H1 (cell line): ENCODE measurements around the gene FAT3. TPM values are rescaled to one million over a fixed set of nuclear protein-coding genes. Genes with fewer than 3 reads are reported as not detected.

Source experiments
- CTCF ChIA-PET: fragments of 300-600 bp; sonication (Branson Sonifier 250); formaldehyde crosslinking; loops from one replicate; lab custom pipeline; 2021; ENCODE audit not compliant: partially characterized antibody; lab: Charles Lee
- POLR2A ChIA-PET: fragments of 300-600 bp; sonication (Branson Sonifier 250); formaldehyde crosslinking; loops from one replicate; lab custom pipeline; 2021; ENCODE audit warnings: inconsistent platforms; ENCODE audit not compliant: partially characterized antibody; lab: Charles Lee
- DNase-seq, 2 experiments: peaks; one replicate each; pipeline versions ENCODE4 v3.0.0 to v3.0.0-alpha.2; 2010 to 2022; ENCODE audit warnings: low spot score in 2 of 2, low read depth in 1 of 2, mixed read lengths in 1 of 2
- FAIRE-seq: peaks from 2 replicates; lab custom pipeline; 2011; peaks lifted over from hg19 to GRCh38; lab: Jason Lieb, UNC
- H2AFZ ChIP-seq: 2 replicates; pipeline ENCODE4 v1.8.1; 2012; ENCODE audit warnings: low read length, inconsistent platforms
- H2AK5ac ChIP-seq: 2 replicates; pipeline ENCODE4 v1.6.1; 2013; ENCODE audit warnings: low read depth, low read length
- H2BK120ac ChIP-seq: replicated peaks from 2 replicates; pipeline ENCODE3; 2013; ENCODE audit warnings: low read depth, low read length, inconsistent platforms
- H2BK12ac ChIP-seq: 2 replicates; pipeline ENCODE4 v1.6.1; 2013; ENCODE audit warnings: low read depth, low read length
- H2BK15ac ChIP-seq: 2 replicates; pipeline ENCODE4 v1.6.1; 2013; ENCODE audit warnings: low read length
- H2BK20ac ChIP-seq: 2 replicates; pipeline ENCODE4 v1.6.1; 2013; ENCODE audit warnings: low read length
- H2BK5ac ChIP-seq: 2 replicates; pipeline ENCODE4 v1.6.1; 2013; ENCODE audit warnings: low read depth, low read length
- H3K14ac ChIP-seq: 2 replicates; pipeline ENCODE4 v1.6.1; 2013; ENCODE audit warnings: inconsistent platforms; ENCODE audit not compliant: insufficient read length
- H3K18ac ChIP-seq: 2 replicates; pipeline ENCODE4 v1.6.1; 2013; ENCODE audit warnings: low read length; ENCODE audit errors: extremely low read depth
- H3K23ac ChIP-seq: 2 replicates; pipeline ENCODE4 v1.6.1; 2013; ENCODE audit warnings: inconsistent platforms; ENCODE audit not compliant: insufficient read length
- H3K23me2 ChIP-seq: 2 replicates; pipeline ENCODE4 v1.6.1; 2013; ENCODE audit warnings: low read depth, low read length
- H3K27ac ChIP-seq: 2 replicates; pipeline ENCODE4 v1.6.1; 2011; ENCODE audit warnings: low read depth, low read length, inconsistent platforms
- H3K27me3 ChIP-seq, 4 experiments: replicated peaks in 1 of 4; 1 replicate in 1 of 4; 2 replicates in 3 of 4; pipeline versions ENCODE4 v1.6.1 to v1.8.1; 2011 to 2013; ENCODE audit warnings: low read length in 3 of 4, mild to moderate bottlenecking in 3 of 4, inconsistent platforms in 2 of 4, mixed read lengths in 2 of 4, moderate library complexity in 1 of 4; ENCODE audit not compliant: control insufficient read depth in 3 of 4, insufficient read depth in 3 of 4; ENCODE audit errors: extremely low read depth in 1 of 4
- H3K36me3 ChIP-seq, 4 experiments: 2 replicates each; pipeline versions ENCODE4 v1.6.1 to v1.8.1; 2011 to 2013; ENCODE audit warnings: mild to moderate bottlenecking in 4 of 4, low read length in 3 of 4, moderate library complexity in 2 of 4, control low read depth in 1 of 4, inconsistent platforms in 1 of 4; ENCODE audit not compliant: insufficient read depth in 4 of 4, control insufficient read depth in 2 of 4
- H3K4ac ChIP-seq: replicated peaks from 2 replicates; pipeline ENCODE3; 2013; ENCODE audit warnings: low read length, low read depth, mixed read lengths, inconsistent platforms; ENCODE audit not compliant: insufficient read length
- H3K4me1 ChIP-seq, 4 experiments: replicated peaks in 1 of 4; 1 replicate in 1 of 4; 2 replicates in 3 of 4; pipeline versions ENCODE4 v1.6.1 to v1.8.1; 2011 to 2013; ENCODE audit warnings: low read length in 3 of 4, inconsistent platforms in 2 of 4, mixed read lengths in 1 of 4; ENCODE audit not compliant: insufficient read depth in 4 of 4, control insufficient read depth in 3 of 4
- H3K4me2 ChIP-seq, 2 experiments: 2 replicates each; pipeline versions ENCODE4 v1.6.1 to v1.8.1; 2011 to 2013; ENCODE audit warnings: low read depth in 2 of 2, low read length in 2 of 2, control low read depth in 1 of 2, inconsistent platforms in 1 of 2, mild to moderate bottlenecking in 1 of 2; ENCODE audit not compliant: insufficient read depth in 1 of 2
- H3K4me3 ChIP-seq, 4 experiments: fragments of 200-600, 300-600 bp in 1 of 4; sonication (generic), shearing (Covaris generic), sonication (Bioruptor Twin) in 1 of 4; 2 replicates each; pipeline versions ENCODE4 v1.5.1 to v1.8.1; 2011 to 2016; ENCODE audit warnings: low read length in 4 of 4, low read depth in 3 of 4, control low read depth in 2 of 4, inconsistent platforms in 2 of 4, mild to moderate bottlenecking in 2 of 4, mixed read lengths in 1 of 4, moderate library complexity in 1 of 4; ENCODE audit not compliant: insufficient read depth in 2 of 4; ENCODE audit errors: extremely low read depth in 1 of 4
- H3K56ac ChIP-seq: replicated peaks from 2 replicates; pipeline ENCODE3; 2013; ENCODE audit warnings: low read depth, mild to moderate bottlenecking, mixed read lengths, low read length, inconsistent platforms; ENCODE audit not compliant: insufficient read length
- H3K79me1 ChIP-seq: 2 replicates; pipeline ENCODE4 v1.6.1; 2013; ENCODE audit warnings: low read depth, low read length, control low read depth
- H3K79me2 ChIP-seq, 2 experiments: 2 replicates each; pipeline versions ENCODE4 v1.6.1 to v1.8.1; 2012 to 2013; ENCODE audit warnings: low read length in 2 of 2, mild to moderate bottlenecking in 2 of 2, inconsistent platforms in 1 of 2; ENCODE audit not compliant: insufficient read depth in 2 of 2, control insufficient read depth in 1 of 2
- H3K9ac ChIP-seq, 4 experiments: replicated peaks in 1 of 4; 1 replicate in 1 of 4; 2 replicates in 3 of 4; pipeline versions ENCODE4 v1.6.1 to v1.8.1; 2011 to 2013; ENCODE audit warnings: low read depth in 3 of 4, low read length in 3 of 4, control low read depth in 2 of 4, mild to moderate bottlenecking in 2 of 4, moderate library complexity in 2 of 4, inconsistent platforms in 1 of 4; ENCODE audit errors: extremely low read depth in 1 of 4
- H3K9me3 ChIP-seq, 2 experiments: 2 replicates each; pipeline versions ENCODE4 v1.6.1 to v1.8.1; 2012 to 2013; ENCODE audit warnings: mild to moderate bottlenecking in 2 of 2, moderate library complexity in 2 of 2, control low read depth in 1 of 2, inconsistent platforms in 1 of 2, low read depth in 1 of 2, low read length in 1 of 2, mixed read lengths in 1 of 2; ENCODE audit not compliant: insufficient read depth in 2 of 2
- H4K20me1 ChIP-seq, 2 experiments: replicated peaks in 1 of 2; 2 replicates each; pipeline versions ENCODE3 to v1.8.1; 2011 to 2013; ENCODE audit warnings: inconsistent platforms in 2 of 2, low read length in 2 of 2, mild to moderate bottlenecking in 1 of 2; ENCODE audit not compliant: insufficient read depth in 2 of 2, control insufficient read depth in 1 of 2
- H4K5ac ChIP-seq: 2 replicates; pipeline ENCODE4 v1.6.1; 2013; ENCODE audit warnings: low read length, low read depth, mixed read lengths, inconsistent platforms; ENCODE audit not compliant: insufficient read length
- H4K8ac ChIP-seq: 2 replicates; pipeline ENCODE4 v1.8.0; 2013; ENCODE audit warnings: mild to moderate bottlenecking, moderate library complexity, low read length, inconsistent platforms; ENCODE audit not compliant: insufficient read depth; ENCODE audit errors: extremely low read depth
- H4K91ac ChIP-seq: replicated peaks from 2 replicates; pipeline ENCODE3; 2013; ENCODE audit warnings: low read length, mixed read lengths, inconsistent platforms; ENCODE audit not compliant: insufficient read length
- WGBS, 2 experiments: shearing (Covaris generic) in 1 of 2; methylation state at CpG; one replicate each; pipeline versions ENCODE4 v1.1.6 to v1.1.7; 2013 to 2015; ENCODE audit warnings: low lambda C conversion rate in 2 of 2, mixed read lengths in 2 of 2, inconsistent platforms in 1 of 2, low coverage in 1 of 2, missing lambda C conversion rate in 1 of 2; ENCODE audit not compliant: insufficient replicate concordance in 2 of 2, insufficient coverage in 1 of 2, insufficient read length in 1 of 2; ENCODE audit errors: extremely low coverage in 1 of 2, missing lambda C conversion rate in 1 of 2; 5-methylcytosine and 5-hydroxymethylcytosine counted together
- polyA plus RNA-seq, 7 experiments: library from polyadenylated mRNA; depleted of rRNA in 3 of 7; stranded (reverse) in 5 of 7; unstranded in 2 of 7; fragments of >200 nt in 5 of 7; fragments of 200-250 nt in 2 of 7; gene quantifications; 1 replicate in 5 of 7; 2 replicates in 1 of 7; 4 replicates in 1 of 7; pipeline versions ENCODE4 v1.2.1 to v1.2.3, GENCODE V29; 2011 to 2013; ENCODE audit warnings: missing spikeins in 2 of 7, mixed read lengths in 2 of 7
- total RNA-seq: library from RNA; stranded (reverse); fragmentation: NEBNext Ultra II Directional; extraction: Animal tissue kit (Norgen Biotek cat#: 25700); gene quantifications from 2 replicates; pipeline ENCODE4 v1.2.1, GENCODE V29; 2021

Gene FAT3
- total and polyA plus RNA-seq, 2 of the 8 experiments (the other 6 are each of a cell fraction or from before 2014, with no cell fraction given) = 7.2 to 18.4 TPM

DNA sequence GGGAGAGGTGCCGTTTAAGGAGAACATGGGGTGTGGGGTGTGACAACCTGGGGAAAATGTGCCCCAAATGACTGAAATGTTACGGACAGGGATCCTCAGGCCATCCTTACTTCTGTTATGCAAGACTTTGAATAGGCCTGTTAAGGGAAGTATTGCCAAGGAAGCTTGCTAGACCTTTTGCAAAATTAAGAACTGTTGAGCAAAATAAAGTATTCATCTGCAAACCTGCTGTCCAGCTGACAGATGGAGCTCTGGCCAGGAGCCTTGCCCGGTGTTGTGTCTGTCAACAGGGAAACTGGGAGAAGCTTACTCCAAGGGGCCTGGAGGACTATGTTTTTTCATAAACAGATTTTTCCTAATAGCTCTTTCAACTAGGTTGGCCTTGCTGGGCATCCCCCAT, 48.0 kb downstream of the FAT3 start:
- Histone ChIP-seq H4K20me1 (no peaks in the 10 kb centered on the region), H4K91ac (peak overlapping the region; percentile 22), H3K18ac (no peak overlapping the region), H3K4ac (no peak overlapping the region), H3K4me1 (peaks cover 2 to 8% (median 5%) of the 10 kb centered on the region in 4 experiments; a peak in 5 of 7 replicates), H3K23ac (no peak overlapping the region), H3K27me3 (no peaks in the 10 kb centered on the region), H2BK12ac (no peak overlapping the region), H3K23me2 (no peaks in the 10 kb centered on the region), H3K79me2 (peaks cover 0 to 10% of the 10 kb centered on the region in 2 experiments; a peak in 1 of 4 replicates), H2BK120ac (no peak overlapping the region), H3K56ac (no peak overlapping the region), H3K27ac (no peak overlapping the region), H2BK5ac (no peak overlapping the region), H3K36me3 (no peaks in the 10 kb centered on the region), H3K79me1 (no peaks in the 10 kb centered on the region), H3K4me2 (no peak overlapping the region), H2BK15ac (no peak overlapping the region), H2BK20ac (no peak overlapping the region), H3K9me3 (no peaks in the 10 kb centered on the region), H3K14ac (no peak overlapping the region), H2AK5ac (no peak overlapping the region), H3K9ac (no peak overlapping the region), H4K5ac (no peak overlapping the region), H3K4me3 (no peak overlapping the region), H2AFZ (no peak overlapping the region), H4K8ac (no peak overlapping the region)
- ChIA-PET CTCF (interaction anchor here (0.6 to 3.6 kb wide), 6 partner anchors 12 to 1445 kb away, joined by 3 to 14 read pairs (median 3); no protein-coding TSS in a partner anchor), POLR2A (interaction anchor here (1.6 kb wide), 1 partner anchor 18 kb away, joined by 4 read pairs; no protein-coding TSS in a partner anchor)
- FAIRE-seq (no peak), DNase-seq (no peak)
- WGBS, 2 experiments = 86% methylated on average over 3 of the region's 3 CpGs; no CpG with 5 or more reads in 1 of the 2 experiments
